ENCODE results near the gene SLC6A9. TPM values are rescaled to one million over a fixed set of nuclear protein-coding genes. Genes with fewer than 3 reads are reported as not detected.

The SLC6A9 gene
- total RNA-seq, 1 experiment from 2014 or later, result 9.2 TPM

GRCh38 chr1:44029911-44030604 is 1.2 kb downstream of the SLC6A9 start:
- Histone ChIP-seq H3K4me1 (ENCODE audit: control insufficient read depth, insufficient read depth, low read length) (peaks cover 16% of the 10 kb centered on the region), H3K9me3 (ENCODE audit: control insufficient read depth, insufficient read depth, low read depth, low read length) (no peaks in the 10 kb centered on the region), H3K36me3 (ENCODE audit: control insufficient read depth, insufficient read depth, low read length) (no peaks in the 10 kb centered on the region; the same call in 1 of the 2 replicates), H3K4me3 (ENCODE audit: low read depth in 2 of 2, low read length in 2 of 2) (peak overlapping the region; percentile 78 to 86), H3K27ac (ENCODE audit: low read length) (peak overlapping the region; percentile 87), H3K27me3 (ENCODE audit: control insufficient read depth, insufficient read depth, low read length) (no peaks in the 10 kb centered on the region)
- DNase-seq (ENCODE audit: low read depth, low spot score), result no peak
- in situ Hi-C loops (cut with HindIII; ENCODE audit: low pct_unique_long_range_greater_than_20kb, low sequenced_read_pairs), result no loop called here
- ChIA-PET POLR2A (no interaction called here), CTCF (no interaction called here)
- TF ChIP-seq TCF7L2 (IDR thresholded peaks at IDR 0.05; ENCODE audit: low read depth, low read length), result no peak
- TF ChIP-seq REST (IDR thresholded peaks at IDR 0.05; ENCODE audit: insufficient read depth in 1 of 2, low read depth in 2 of 2, low read length in 1 of 2), result 0 out of 4 replicates have a peak, but pooled peaks of 1 of the 2 experiments have one; percentile 0
- peak; percentile 63 for TF ChIP-seq POLR2AphosphoS5 (IDR thresholded peaks at IDR 0.05; ENCODE audit: low read depth, low read length)
- no peak for TF ChIP-seq SIN3A (IDR thresholded peaks at IDR 0.05; ENCODE audit: borderline replicate concordance, insufficient read depth, low read depth, low read length)
- ATAC-seq, result peak; percentile 89
- BruUV-seq (replicated peaks), result no TSS peak
- intact Hi-C loops (cut with micrococcal nuclease; ENCODE audit: unreplicated experiment), result no loop called here

GRCh38 chr1:44029260-44029910 is 1.9 kb downstream of the SLC6A9 start:
- H3K4me1 ChIP-seq (ENCODE audit: control insufficient read depth, insufficient read depth, low read length), result peaks cover 23% of the 10 kb centered on the region
- H3K36me3 ChIP-seq (ENCODE audit: control insufficient read depth, insufficient read depth, low read length), result no peaks in the 10 kb centered on the region; the same call in 1 of the 2 replicates
- DNase-seq (ENCODE audit: low read depth, low spot score) (no peak), ATAC-seq (peak; percentile 68)
- no peaks in the 10 kb centered on the region for H3K27me3 ChIP-seq (ENCODE audit: control insufficient read depth, insufficient read depth, low read length)
- CTCF ChIA-PET, result no interaction called here
- POLR2A ChIA-PET, result no interaction called here
- TF ChIP-seq REST (IDR thresholded peaks at IDR 0.05; ENCODE audit: insufficient read depth in 1 of 2, low read depth in 2 of 2, low read length in 1 of 2), result 0 out of 4 replicates have a peak, but pooled peaks of 1 of the 2 experiments have one; percentile 6
- TF ChIP-seq CTCF (IDR thresholded peaks at IDR 0.05), result no peak
- in situ Hi-C loops (cut with HindIII; ENCODE audit: low pct_unique_long_range_greater_than_20kb, low sequenced_read_pairs), result no loop called here
- H3K4me3 ChIP-seq (ENCODE audit: low read depth in 2 of 2, low read length in 2 of 2), result peak overlapping the region; percentile 78 to 86
- no peaks in the 10 kb centered on the region for H3K9me3 ChIP-seq (ENCODE audit: control insufficient read depth, insufficient read depth, low read depth, low read length)
- intact Hi-C loops (cut with micrococcal nuclease; ENCODE audit: unreplicated experiment), result no loop called here
- TSS peak; percentile 76 for BruUV-seq (replicated peaks)
- peak overlapping the region; percentile 87 for H3K27ac ChIP-seq (ENCODE audit: low read length)

Measured in Panc1 (cell line).